ENCODE data around the gene PHACTR4.
"Not testable (repeated sequence)": the region's sequence is repeated elsewhere in the genome, so short reads cannot be mapped to it uniquely, and the experiment has no call there.

The PHACTR4 gene

DNA sequence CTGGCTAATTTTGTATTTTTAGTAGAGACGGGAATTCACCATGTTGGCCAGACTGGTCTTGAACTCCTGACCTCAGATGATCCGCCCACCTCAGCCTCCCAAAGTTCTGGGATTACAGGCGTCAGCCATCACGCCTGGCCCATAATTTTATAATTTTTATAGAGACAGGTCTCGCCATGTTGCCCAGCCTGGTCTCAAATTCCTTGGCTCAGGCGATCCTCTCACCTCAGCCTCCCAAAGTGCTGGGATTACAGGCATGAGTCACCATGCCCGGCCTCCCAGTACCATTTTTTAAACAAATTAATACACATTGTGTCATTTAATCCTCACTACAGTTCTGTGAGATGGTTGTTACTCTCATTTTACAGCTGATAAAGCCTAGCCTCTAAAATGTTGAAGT lies 3.9 kb downstream of the PHACTR4 start:
- DNase-seq, result not testable (repeated sequence)

- DNase-seq, result no peak
These were observed 4.8 kb downstream of the PHACTR4 start for GRCh38 chr1:28374297-28374696.

- DNase-seq, result not testable (repeated sequence)
These were observed 6.1 kb downstream of the PHACTR4 start for GRCh38 chr1:28375598-28375997.

GRCh38 chr1:28376195-28376594 lies 6.7 kb downstream of the PHACTR4 start:
- DNase-seq, result not testable (repeated sequence)

- no peak for DNase-seq
These were observed 9.4 kb downstream of the PHACTR4 start for GRCh38 chr1:28378906-28379305.

DNA sequence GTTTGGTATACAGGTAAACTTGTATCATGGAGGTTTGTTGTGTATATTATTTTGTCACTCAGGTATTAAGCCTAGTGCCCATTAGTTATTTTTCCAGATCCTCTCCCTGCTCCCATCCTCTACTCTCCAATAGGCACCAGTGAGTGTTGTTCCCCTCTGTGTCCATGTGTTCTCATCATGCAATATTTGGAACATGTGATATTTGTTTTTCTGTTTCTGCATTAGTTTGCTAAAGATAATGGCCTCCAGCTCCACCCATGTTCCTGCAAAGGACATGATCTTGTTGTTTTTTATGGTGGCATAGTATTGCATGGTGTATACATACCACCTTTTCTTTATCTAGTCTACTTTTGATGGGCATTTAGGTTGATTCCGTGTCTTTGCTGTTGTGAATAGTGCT lies 10.9 kb downstream of the PHACTR4 start:
- no peak for DNase-seq

DNA sequence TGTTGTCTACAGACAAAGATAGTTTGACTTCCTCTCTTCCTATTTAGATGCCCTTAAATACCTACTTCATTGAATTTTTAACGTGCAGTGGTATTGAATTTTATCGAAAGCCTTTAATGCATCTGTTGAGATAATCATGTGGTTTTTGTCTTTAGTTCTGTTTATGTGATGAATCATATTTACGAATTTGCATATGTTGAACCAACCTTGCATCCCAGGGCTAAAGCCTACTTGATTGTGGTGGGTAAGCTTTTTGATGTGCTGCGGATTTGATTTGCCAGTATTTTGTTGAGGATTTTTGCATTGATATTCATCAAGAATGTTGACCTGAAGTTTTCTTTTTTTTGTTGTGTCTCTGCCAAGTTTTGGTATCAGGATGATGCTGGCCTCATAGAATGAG lies 14.2 kb downstream of the PHACTR4 start:
- not testable (repeated sequence) for DNase-seq

GRCh38 chr1:28392027-28392652 lies 22.6 kb downstream of the PHACTR4 start:
- no peak for DNase-seq

- no peak for DNase-seq
These were observed 24.6 kb downstream of the PHACTR4 start for GRCh38 chr1:28394136-28394535.

GRCh38 chr1:28395181-28395580 lies 25.6 kb downstream of the PHACTR4 start:
- no peak for DNase-seq

DNA sequence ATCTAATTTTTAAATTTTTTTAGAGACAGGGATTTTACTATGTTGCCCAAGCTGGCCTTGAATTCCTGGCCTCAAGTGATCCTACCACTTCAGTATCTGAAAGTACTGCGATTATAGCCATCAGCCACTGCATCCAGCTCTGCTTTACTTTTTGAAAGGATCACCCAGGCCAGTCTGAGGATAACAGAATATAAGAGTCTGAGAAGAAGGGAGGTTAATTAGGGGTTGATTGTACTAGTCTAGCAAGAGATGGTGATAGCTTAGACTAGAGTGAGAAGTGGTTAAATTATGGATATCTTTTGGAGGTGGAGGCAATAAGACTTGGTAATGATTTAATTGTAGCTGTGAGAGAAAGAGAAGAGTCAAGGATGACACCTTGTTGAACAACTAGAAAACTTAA lies 32.2 kb downstream of the PHACTR4 start:
- no peak for DNase-seq

DNA sequence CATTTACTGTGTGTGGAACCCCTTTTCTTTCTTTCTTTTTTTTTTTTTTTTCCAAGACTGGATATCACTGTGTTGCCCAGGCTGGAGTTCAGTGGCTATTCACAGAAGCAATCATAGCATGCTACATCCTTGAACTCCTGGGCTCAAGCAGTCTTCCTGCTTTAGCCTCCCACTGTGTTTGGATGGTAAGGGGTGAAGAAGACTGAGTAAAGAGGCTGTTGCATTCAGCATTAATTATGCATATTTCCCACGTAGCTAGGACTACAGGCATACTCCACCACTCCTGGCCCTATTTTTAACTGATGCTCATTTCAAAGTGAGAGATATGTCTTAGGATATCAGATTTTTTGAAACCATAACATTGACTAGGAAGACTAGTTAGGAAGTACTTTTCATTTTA lies 39.5 kb downstream of the PHACTR4 start:
- no peak for DNase-seq

DNA sequence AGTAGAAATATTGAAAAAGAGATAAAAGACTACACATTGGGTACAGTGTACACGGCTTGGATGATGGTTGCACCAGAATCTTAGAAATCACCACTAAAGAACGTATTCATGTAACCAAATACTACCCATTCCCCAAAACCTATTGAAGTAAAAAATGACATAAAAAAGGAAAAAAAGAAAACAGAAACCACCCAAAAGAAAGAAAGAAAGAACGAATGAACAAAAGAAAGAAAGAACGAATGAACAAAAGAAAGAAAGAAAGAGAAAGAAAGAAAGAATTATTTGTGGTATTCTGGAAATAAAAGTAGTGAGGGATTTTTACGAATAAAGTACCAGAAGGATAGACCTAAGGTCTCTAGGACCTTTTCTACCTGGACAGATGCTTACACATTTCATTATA lies 42.1 kb downstream of the PHACTR4 start:
- DNase-seq, result no peak

- DNase-seq, result no peak
These were observed 43.2 kb downstream of the PHACTR4 start for GRCh38 chr1:28412731-28413130.

- DNase-seq, result no peak
These were observed 47.1 kb downstream of the PHACTR4 start for GRCh38 chr1:28416509-28417194.

DNA sequence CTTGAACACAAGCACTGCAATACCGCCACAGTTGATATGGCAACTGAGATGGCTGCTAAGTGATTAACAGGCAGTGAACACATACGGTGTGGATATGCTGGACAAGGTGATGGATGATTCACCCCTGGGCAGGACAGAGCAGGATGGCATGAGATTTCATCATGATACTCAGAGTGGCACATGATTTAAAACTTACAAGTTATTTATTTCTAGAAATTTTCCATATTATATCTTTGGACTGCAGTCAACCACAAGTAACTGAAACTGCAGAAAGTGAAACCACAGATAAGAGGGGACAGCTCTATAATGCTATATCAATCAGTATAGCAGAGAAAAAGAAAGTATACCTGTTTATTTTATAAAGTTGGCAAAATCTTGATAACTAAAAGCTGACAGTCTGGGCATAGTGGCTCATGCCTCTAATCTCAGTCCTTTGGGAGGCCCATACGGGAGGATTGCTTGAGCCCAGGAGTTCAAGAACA lies 47.9 kb downstream of the PHACTR4 start:
- no peak for DNase-seq

- DNase-seq, result no peak
These were observed 48.5 kb downstream of the PHACTR4 start for GRCh38 chr1:28417926-28418637.

DNA sequence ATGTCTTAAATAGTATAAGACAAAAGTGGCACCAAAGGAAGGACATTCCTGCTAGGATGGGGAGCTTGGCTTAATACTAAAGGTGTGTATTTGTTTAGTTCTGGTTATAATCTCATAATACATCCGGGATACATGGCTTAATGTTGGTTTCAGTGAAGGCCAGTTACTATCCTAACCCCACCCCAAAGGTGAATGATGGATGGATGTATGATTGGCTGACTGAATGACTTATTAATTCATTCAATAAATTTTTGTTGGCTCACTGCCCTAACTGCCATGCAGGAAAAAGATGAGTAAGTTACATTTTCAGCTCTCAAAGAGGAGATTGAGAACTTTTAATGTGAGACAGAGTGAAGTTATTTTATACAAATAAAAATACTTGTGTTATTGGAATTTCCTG lies 52.2 kb downstream of the PHACTR4 start:
- DNase-seq, result no peak

- DNase-seq, result no peak
These were observed 57.3 kb downstream of the PHACTR4 start for GRCh38 chr1:28426831-28427230.

- DNase-seq, result no peak
These were observed 58.5 kb downstream of the PHACTR4 start for GRCh38 chr1:28428012-28428411.

- DNase-seq, result no peak
These were observed 59.5 kb downstream of the PHACTR4 start for GRCh38 chr1:28428990-28429520.

- DNase-seq, result no peak
These were observed 66.8 kb downstream of the PHACTR4 start for GRCh38 chr1:28436211-28436769.

GRCh38 chr1:28437264-28437923 lies 67.9 kb downstream of the PHACTR4 start:
- no peak for DNase-seq

Measured in DMS79 treated with DMSO at 0.1 percent for 48 hours (cell line).